HepG2 (cell line): ENCODE data around the gene PIK3R5. TPM values are rescaled to one million over a fixed set of nuclear protein-coding genes. Genes with fewer than 3 reads are reported as not detected.

Experiments
- ATAC-seq: fragments of 200-7000 bp; cut with Tn5 transposase; 3 replicates; pipeline ENCODE4 v1.9.1; 2020; ENCODE audit warnings: mild to moderate bottlenecking, moderate library complexity
- BruUV-seq: library from RNA; stranded (reverse); fragments of 400-500 nt; replicated peaks from 2 replicates; lab custom pipeline; 2021; lab: Mats Ljungman, UMichigan
- CTCF ChIA-PET: fragments of 300-600 bp; formaldehyde crosslinking; extraction: SDS; loops from one replicate; lab custom pipeline; 2021; ENCODE audit warnings: low total read pairs, inconsistent platforms, low intra/inter-chr PET ratio; lab: Yijun Ruan, JAX
- POLR2A ChIA-PET: fragments of 350-600 bp; sonication (Branson Sonifier 250); formaldehyde crosslinking; loops from one replicate; lab custom pipeline; 2020; ENCODE audit warnings: antibody characterized with exemption, inconsistent platforms; lab: Yijun Ruan, JAX
- DNase-seq: peaks from one replicate; pipeline ENCODE4 v3.0.0-alpha.2; 2015; ENCODE audit warnings: low spot score
- FAIRE-seq: peaks from 3 replicates; lab custom pipeline; 2011; peaks lifted over from hg19 to GRCh38; lab: Jason Lieb, UNC
- H2AFZ ChIP-seq: one replicate; pipeline ENCODE4 v1.6.1; 2011; ENCODE audit warnings: low read length, inconsistent platforms
- H3K27ac ChIP-seq: fragments of 300-600 bp; 3 replicates; pipeline ENCODE4 v1.8.0; 2011; ENCODE audit warnings: mixed run types, mild to moderate bottlenecking, mixed read lengths, low read length, inconsistent platforms; ENCODE audit not compliant: insufficient read depth; ENCODE audit errors: extremely low read length
- H3K27me3 ChIP-seq, 2 experiments: fragments of 200-600 bp in 1 of 2; 2 replicates in 1 of 2; 3 replicates in 1 of 2; pipeline versions ENCODE4 v1.6.0 to v1.8.0; 2011; ENCODE audit warnings: low read length in 2 of 2, mild to moderate bottlenecking in 2 of 2, moderate library complexity in 2 of 2, inconsistent platforms in 1 of 2; ENCODE audit not compliant: insufficient read depth in 2 of 2, control insufficient read depth in 1 of 2
- H3K36me3 ChIP-seq, 2 experiments: fragments of 200-600 bp in 1 of 2; replicated peaks in 1 of 2; 2 replicates in 1 of 2; 3 replicates in 1 of 2; pipeline versions ENCODE4 v1.5.1 to v1.8.0; 2011; ENCODE audit warnings: low read length in 2 of 2, inconsistent platforms in 1 of 2; ENCODE audit not compliant: insufficient read depth in 2 of 2, control insufficient read depth in 1 of 2
- H3K4me1 ChIP-seq: 2 replicates; pipeline ENCODE4 v1.5.1; 2012; ENCODE audit warnings: low read length, inconsistent platforms; ENCODE audit not compliant: insufficient read depth
- H3K4me2 ChIP-seq: 2 replicates; pipeline ENCODE4 v1.6.0; 2011; ENCODE audit warnings: low read depth, low read length, inconsistent platforms
- H3K4me3 ChIP-seq, 3 experiments: fragments of 200-600 bp in 1 of 3; sonication (generic), shearing (Covaris generic) in 1 of 3; replicated peaks in 1 of 3; 2 replicates each; pipeline ENCODE4 v1.5.1; 2011 to 2016; ENCODE audit warnings: low read length in 3 of 3, inconsistent platforms in 2 of 3, low read depth in 2 of 3, mild to moderate bottlenecking in 2 of 3, control low read depth in 1 of 3, mixed read lengths in 1 of 3; ENCODE audit not compliant: insufficient read depth in 1 of 3
- H3K79me2 ChIP-seq: one replicate; pipeline ENCODE4 v1.6.1; 2011; ENCODE audit warnings: low read length, inconsistent platforms; ENCODE audit not compliant: insufficient read depth
- H3K9ac ChIP-seq: 2 replicates; pipeline ENCODE4 v1.6.0; 2011; ENCODE audit warnings: mild to moderate bottlenecking, low read depth, low read length, inconsistent platforms; ENCODE audit not compliant: insufficient read depth
- H3K9me3 ChIP-seq: 2 replicates; pipeline ENCODE4 v1.5.1; 2012; ENCODE audit warnings: mild to moderate bottlenecking, low read length
- H4K20me1 ChIP-seq: 2 replicates; pipeline ENCODE4 v1.6.0; 2011; ENCODE audit warnings: inconsistent platforms, mild to moderate bottlenecking, low read length, moderate library complexity; ENCODE audit not compliant: insufficient read depth
- ATF5 ChIP-seq: sonication (generic); formaldehyde crosslinking; IDR thresholded peaks from 2 replicates; pipeline ENCODE4 v1.4.0; 2020; ENCODE audit warnings: mild to moderate bottlenecking, low read depth, missing genetic modification reagents
- CEBPB ChIP-seq: IDR thresholded peaks from 2 replicates; pipeline ENCODE4 v1.6.1; 2011; ENCODE audit warnings: low read depth, low read length, improper control_type of control experiment, borderline replicate concordance
- DMTF1 ChIP-seq: sonication (generic); formaldehyde crosslinking; IDR thresholded peaks from 2 replicates; pipeline ENCODE4 v1.4.0; 2020; ENCODE audit warnings: mild to moderate bottlenecking, missing genetic modification reagents
- FOXP4 ChIP-seq: sonication (generic); formaldehyde crosslinking; IDR thresholded peaks from 2 replicates; pipeline ENCODE4 v1.4.0; 2020; ENCODE audit warnings: missing genetic modification reagents
- GLMP ChIP-seq: sonication (generic); formaldehyde crosslinking; IDR thresholded peaks from 2 replicates; pipeline ENCODE4 v1.9.0; 2021; ENCODE audit warnings: missing genetic modification reagents, mild to moderate bottlenecking, borderline replicate concordance
- HDAC6 ChIP-seq: fragments of 200-600 bp; sonication (generic); IDR thresholded peaks from 2 replicates; pipeline ENCODE4 v1.7.0; 2017; ENCODE audit warnings: mild to moderate bottlenecking, antibody characterized with exemption, low read length, low read depth
- ZNF34 ChIP-seq: sonication (generic); formaldehyde crosslinking; IDR thresholded peaks from 2 replicates; pipeline ENCODE4 v1.4.0; 2020; ENCODE audit warnings: mild to moderate bottlenecking, missing genetic modification reagents, borderline replicate concordance
- ZUFSP ChIP-seq: sonication (generic); formaldehyde crosslinking; IDR thresholded peaks from 2 replicates; pipeline ENCODE4 v1.9.0; 2021; ENCODE audit warnings: missing genetic modification reagents, mild to moderate bottlenecking, borderline replicate concordance
- WGBS: methylation state at CpG from one replicate; pipeline ENCODE4 v1.1.6; 2017; ENCODE audit warnings: low lambda C conversion rate; 5-methylcytosine and 5-hydroxymethylcytosine counted together
- in situ Hi-C: cut with HindIII; loops from 2 replicates; pipeline ENCODE4 v1.10.0; 2017; ENCODE audit warnings: low pct_unique_long_range_greater_than_20kb; ENCODE audit not compliant: extremely low pct_ligation_motif_present
- intact Hi-C: fragments of 100-400 bp; cut with micrococcal nuclease; formaldehyde crosslinking; loops from one replicate; pipeline ENCODE4 v1.10.0; 2022; ENCODE audit not compliant: unreplicated experiment
- polyA plus RNA-seq, 8 experiments: library from polyadenylated mRNA; depleted of rRNA in 3 of 8; stranded (reverse) in 7 of 8; unstranded in 1 of 8; fragments of >200 nt; fragmentation: Illumina TruSeq in 4 of 8; extraction: Trizol in 4 of 8; gene quantifications; 2 replicates each; pipeline versions ENCODE4 v1.2.1 to v1.2.3, GENCODE V29; 2011 to 2016; ENCODE audit warnings: low read depth in 4 of 8, missing spikeins in 1 of 8, mixed read lengths in 1 of 8; ENCODE audit not compliant: insufficient read depth in 1 of 8
- total RNA-seq, 5 experiments: library from RNA; depleted of rRNA; stranded (reverse); fragments of >200 nt; fragmentation: Illumina TruSeq; extraction: Trizol; gene quantifications; 2 replicates each; pipeline ENCODE4 v1.2.3, GENCODE V29; 2016; ENCODE audit warnings: low read depth in 1 of 5

The PIK3R5 gene
- total and polyA plus RNA-seq, 2 of the 13 experiments (the other 11 are each of a cell fraction or from before 2014, with no cell fraction given): not detected

GRCh38 chr17:8930649-8931048 lies 34.9 kb downstream of the PIK3R5 start:
- no peak overlapping the region for H2AFZ ChIP-seq
- ATAC-seq (no peak), FAIRE-seq (no peak), DNase-seq (no peak)
- H3K4me1 ChIP-seq: no peaks in the 10 kb centered on the region
- no peak overlapping the region for H3K4me3 ChIP-seq
- H3K79me2 ChIP-seq: no peaks in the 10 kb centered on the region
- intact Hi-C loops: no loop called here
- BruUV-seq: no TSS peak
- 12% methylated on average over 4 of the region's 4 CpGs for WGBS
- POLR2A ChIA-PET: no interaction called here
- no peaks in the 10 kb centered on the region for H4K20me1 ChIP-seq
- CTCF ChIA-PET: no interaction called here
- no peaks in the 10 kb centered on the region for H3K36me3 ChIP-seq
- H3K9me3 ChIP-seq: peaks cover 19% of the 10 kb centered on the region
- no peaks in the 10 kb centered on the region for H3K27me3 ChIP-seq
- no peak for TF ChIP-seq ATF5
- no peak for TF ChIP-seq FOXP4
- no peak for TF ChIP-seq GLMP
- TF ChIP-seq ZUFSP (CRISPR knock-in tag): no peak
- TF ChIP-seq CEBPB: peak; percentile 46; the same call in 1 of the 2 replicates
- TF ChIP-seq DMTF1 (CRISPR knock-in tag): no peak
- TF ChIP-seq ZNF34 (CRISPR knock-in tag): no peak
- no peak for TF ChIP-seq HDAC6
- H3K4me2 ChIP-seq: no peak overlapping the region
- no peak overlapping the region for H3K9ac ChIP-seq
- in situ Hi-C loops: no loop called here
- no peak overlapping the region for H3K27ac ChIP-seq
